Chondrocyte (in vitro differentiated cells): ENCODE data around the gene MANEA. TPM values are rescaled to one million over a fixed set of nuclear protein-coding genes. Genes with fewer than 3 reads are reported as not detected.

Experiments
- DNase-seq: peaks from one replicate; pipeline ENCODE4 v3.0.0; 2021; ENCODE audit warnings: mixed read lengths, low spot score
- H3K27ac Mint-ChIP-seq: one replicate; pipeline ENCODE4 v1.8.0; 2021; ENCODE audit warnings: mild to moderate bottlenecking, moderate library complexity, mixed read lengths; ENCODE audit not compliant: unreplicated experiment
- H3K27me3 Mint-ChIP-seq: 2 replicates; pipeline ENCODE4 v1.8.0; 2021; ENCODE audit warnings: low read depth, mixed read lengths
- H3K36me3 Mint-ChIP-seq: 2 replicates; pipeline ENCODE4 v1.8.0; 2021; ENCODE audit warnings: low read depth, mixed read lengths
- H3K4me1 Mint-ChIP-seq: 2 replicates; pipeline ENCODE4 v1.8.0; 2021; ENCODE audit warnings: low read depth, mild to moderate bottlenecking, mixed read lengths
- H3K4me3 Mint-ChIP-seq: one replicate; pipeline ENCODE4 v1.8.0; 2021; ENCODE audit warnings: mild to moderate bottlenecking, moderate library complexity, mixed read lengths; ENCODE audit not compliant: unreplicated experiment
- H3K9me3 Mint-ChIP-seq: 2 replicates; pipeline ENCODE4 v1.8.0; 2021; ENCODE audit warnings: low read depth, mixed read lengths
- total RNA-seq: library from RNA; stranded (reverse); gene quantifications from 3 replicates; pipeline ENCODE4 v1.2.1, GENCODE V29; 2021
- TF ChIP-seq, protein P1 (sequence below): fragments of 200-600 bp; sonication (generic); IDR thresholded peaks from 2 replicates; pipeline ENCODE4 v1.5.0; 2021; ENCODE audit warnings: antibody characterized with exemption, mild to moderate bottlenecking, moderate library complexity

MANEA gene
- total RNA-seq, 1 donor from 2014 or later = 12.0 TPM

DNA sequence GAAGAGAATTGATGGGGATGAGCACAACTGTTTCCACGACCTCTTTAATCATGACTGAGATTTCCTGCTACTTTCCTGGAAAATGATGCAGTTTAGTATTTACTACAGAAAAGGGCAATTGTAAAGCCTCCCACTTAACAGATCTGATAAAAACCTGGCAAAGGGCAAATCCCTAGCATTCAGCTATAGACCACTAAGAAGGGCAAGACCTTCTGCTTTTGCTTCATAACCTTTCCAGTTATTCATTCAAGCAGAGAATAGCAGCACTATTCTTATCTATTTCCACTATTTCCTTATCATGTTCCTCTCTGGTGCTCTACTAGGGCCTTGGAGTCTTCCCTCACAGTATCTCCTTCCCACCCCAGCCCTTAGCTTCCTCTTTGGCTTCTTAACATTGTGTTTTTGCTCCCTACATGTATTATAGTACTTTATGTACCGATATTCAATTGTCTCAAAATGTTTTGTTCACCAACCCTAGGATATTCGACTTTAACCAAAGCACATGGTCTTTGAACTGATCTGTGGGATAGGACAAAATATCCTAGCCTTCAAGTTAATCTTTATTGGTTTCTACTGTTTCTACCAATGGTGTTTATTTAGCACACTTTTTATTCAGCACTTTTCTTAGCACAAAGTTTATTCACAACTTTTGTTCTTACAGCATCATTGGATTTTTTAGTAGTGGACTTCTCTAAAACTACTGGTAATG, 32.7 kb upstream of the MANEA start:
- H3K36me3 Mint-ChIP-seq = no peaks in the 10 kb centered on the region
- TF ChIP-seq, protein P1, sequence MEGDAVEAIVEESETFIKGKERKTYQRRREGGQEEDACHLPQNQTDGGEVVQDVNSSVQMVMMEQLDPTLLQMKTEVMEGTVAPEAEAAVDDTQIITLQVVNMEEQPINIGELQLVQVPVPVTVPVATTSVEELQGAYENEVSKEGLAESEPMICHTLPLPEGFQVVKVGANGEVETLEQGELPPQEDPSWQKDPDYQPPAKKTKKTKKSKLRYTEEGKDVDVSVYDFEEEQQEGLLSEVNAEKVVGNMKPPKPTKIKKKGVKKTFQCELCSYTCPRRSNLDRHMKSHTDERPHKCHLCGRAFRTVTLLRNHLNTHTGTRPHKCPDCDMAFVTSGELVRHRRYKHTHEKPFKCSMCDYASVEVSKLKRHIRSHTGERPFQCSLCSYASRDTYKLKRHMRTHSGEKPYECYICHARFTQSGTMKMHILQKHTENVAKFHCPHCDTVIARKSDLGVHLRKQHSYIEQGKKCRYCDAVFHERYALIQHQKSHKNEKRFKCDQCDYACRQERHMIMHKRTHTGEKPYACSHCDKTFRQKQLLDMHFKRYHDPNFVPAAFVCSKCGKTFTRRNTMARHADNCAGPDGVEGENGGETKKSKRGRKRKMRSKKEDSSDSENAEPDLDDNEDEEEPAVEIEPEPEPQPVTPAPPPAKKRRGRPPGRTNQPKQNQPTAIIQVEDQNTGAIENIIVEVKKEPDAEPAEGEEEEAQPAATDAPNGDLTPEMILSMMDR = no peak
- no peaks in the 10 kb centered on the region for H3K9me3 Mint-ChIP-seq
- no peak overlapping the region for H3K27ac Mint-ChIP-seq
- H3K4me1 Mint-ChIP-seq = no peaks in the 10 kb centered on the region
- no peak overlapping the region for H3K4me3 Mint-ChIP-seq
- no peak for DNase-seq
- H3K27me3 Mint-ChIP-seq = peaks cover 7% of the 10 kb centered on the region

DNA sequence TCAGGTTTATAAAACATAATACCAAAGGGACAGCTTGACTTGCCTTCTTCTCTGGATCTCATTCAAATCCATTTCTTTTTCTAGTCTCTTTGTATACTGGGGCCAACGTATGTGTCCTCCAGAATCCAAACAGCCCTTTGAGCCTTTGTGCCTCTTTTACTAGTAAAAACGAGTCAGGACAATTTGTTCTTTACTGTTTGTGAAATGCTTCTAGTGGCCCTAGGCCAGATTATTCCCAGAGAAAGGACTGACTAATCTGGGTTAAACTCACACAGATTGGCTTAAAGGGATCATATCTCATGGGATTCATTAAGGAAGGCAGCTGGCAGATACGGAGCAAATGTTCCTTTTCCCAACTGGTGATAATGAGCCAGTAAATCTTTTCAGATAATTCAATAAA, 32.1 kb upstream of the MANEA start:
- no peaks in the 10 kb centered on the region for H3K4me1 Mint-ChIP-seq
- TF ChIP-seq, protein P1 = no peak
- H3K36me3 Mint-ChIP-seq = no peaks in the 10 kb centered on the region
- DNase-seq = no peak
- H3K9me3 Mint-ChIP-seq = no peaks in the 10 kb centered on the region
- H3K27me3 Mint-ChIP-seq = peaks cover 7% of the 10 kb centered on the region
- no peak overlapping the region for H3K27ac Mint-ChIP-seq
- no peak overlapping the region for H3K4me3 Mint-ChIP-seq

DNA sequence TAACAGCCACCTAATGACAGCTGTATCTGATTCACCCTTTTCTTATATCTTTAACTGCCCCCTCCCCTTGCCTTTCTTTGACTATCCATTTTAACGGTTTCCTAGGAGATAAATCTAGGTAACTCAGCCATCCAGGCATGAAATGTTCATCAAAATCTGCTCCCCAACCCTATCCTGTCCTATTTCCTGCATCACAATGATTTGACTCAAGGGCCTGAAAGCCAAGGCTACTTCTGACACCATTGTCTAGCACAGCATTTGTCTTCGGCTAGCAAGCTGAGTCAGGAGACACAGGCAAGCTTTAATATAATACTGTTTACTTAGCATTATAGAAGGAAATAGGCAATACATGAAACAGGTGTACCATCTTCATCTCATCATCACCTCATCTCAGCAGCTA, 31.6 kb upstream of the MANEA start:
- Mint-ChIP-seq H3K27me3 (peaks cover 10% of the 10 kb centered on the region), H3K4me3 (no peak overlapping the region), H3K36me3 (no peaks in the 10 kb centered on the region), H3K27ac (no peak overlapping the region), H3K4me1 (no peaks in the 10 kb centered on the region), H3K9me3 (no peaks in the 10 kb centered on the region)
- DNase-seq = no peak
- TF ChIP-seq, protein P1 = no peak

DNA sequence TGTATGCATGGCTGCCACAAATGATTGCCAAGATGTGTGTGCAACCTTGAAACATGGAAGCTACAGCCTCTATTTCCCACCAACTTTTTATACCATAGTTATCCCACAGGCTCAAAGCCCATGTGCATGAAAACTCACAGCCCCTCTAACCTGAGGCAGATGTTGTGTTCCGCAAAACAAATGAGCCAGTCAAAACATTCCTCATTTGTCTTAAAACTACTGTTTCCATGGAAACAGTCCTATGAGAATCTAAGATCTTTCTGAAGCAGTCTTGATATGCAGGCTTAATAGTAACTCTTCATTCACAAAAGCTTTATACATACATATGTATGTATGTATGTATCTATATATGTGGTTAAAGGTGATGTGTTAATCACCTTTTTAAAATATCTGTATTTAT, 31.2 kb upstream of the MANEA start:
- H3K36me3 Mint-ChIP-seq = no peaks in the 10 kb centered on the region
- no peaks in the 10 kb centered on the region for H3K4me1 Mint-ChIP-seq
- peaks cover 10% of the 10 kb centered on the region for H3K27me3 Mint-ChIP-seq
- DNase-seq = no peak
- H3K27ac Mint-ChIP-seq = no peak overlapping the region
- H3K9me3 Mint-ChIP-seq = no peaks in the 10 kb centered on the region
- TF ChIP-seq, protein P1 = no peak
- H3K4me3 Mint-ChIP-seq = no peak overlapping the region

DNA sequence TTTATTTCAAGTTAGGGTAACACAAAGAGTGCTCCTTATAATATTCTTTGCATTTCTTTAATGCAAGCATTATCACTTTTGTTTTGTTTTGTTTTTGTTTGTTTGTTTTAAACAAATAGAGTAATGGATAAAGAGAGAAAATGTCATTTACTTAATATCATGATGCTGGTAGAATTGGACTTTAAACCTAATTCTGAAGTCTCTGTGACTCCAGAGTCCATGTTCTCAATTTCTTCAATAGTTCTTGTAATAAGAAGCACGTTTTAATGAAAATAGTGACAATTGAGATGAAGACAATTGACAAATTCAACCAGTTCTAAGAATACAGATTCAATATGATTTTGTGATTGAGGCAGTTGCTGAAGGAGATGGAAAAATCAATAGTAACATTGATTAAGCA, 30.3 kb upstream of the MANEA start:
- TF ChIP-seq, protein P1 = no peak
- H3K9me3 Mint-ChIP-seq = no peaks in the 10 kb centered on the region
- no peaks in the 10 kb centered on the region for H3K4me1 Mint-ChIP-seq
- H3K36me3 Mint-ChIP-seq = no peaks in the 10 kb centered on the region
- DNase-seq = no peak
- no peak overlapping the region for H3K4me3 Mint-ChIP-seq
- H3K27ac Mint-ChIP-seq = no peak overlapping the region
- H3K27me3 Mint-ChIP-seq = peaks cover 13% of the 10 kb centered on the region
